Measurements from ENCODE around the gene SH3BP4.

GRCh38 chr2:234958311-234958710, 6.5 kb downstream of the SH3BP4 start:
- TF ChIP-seq, protein P1, sequence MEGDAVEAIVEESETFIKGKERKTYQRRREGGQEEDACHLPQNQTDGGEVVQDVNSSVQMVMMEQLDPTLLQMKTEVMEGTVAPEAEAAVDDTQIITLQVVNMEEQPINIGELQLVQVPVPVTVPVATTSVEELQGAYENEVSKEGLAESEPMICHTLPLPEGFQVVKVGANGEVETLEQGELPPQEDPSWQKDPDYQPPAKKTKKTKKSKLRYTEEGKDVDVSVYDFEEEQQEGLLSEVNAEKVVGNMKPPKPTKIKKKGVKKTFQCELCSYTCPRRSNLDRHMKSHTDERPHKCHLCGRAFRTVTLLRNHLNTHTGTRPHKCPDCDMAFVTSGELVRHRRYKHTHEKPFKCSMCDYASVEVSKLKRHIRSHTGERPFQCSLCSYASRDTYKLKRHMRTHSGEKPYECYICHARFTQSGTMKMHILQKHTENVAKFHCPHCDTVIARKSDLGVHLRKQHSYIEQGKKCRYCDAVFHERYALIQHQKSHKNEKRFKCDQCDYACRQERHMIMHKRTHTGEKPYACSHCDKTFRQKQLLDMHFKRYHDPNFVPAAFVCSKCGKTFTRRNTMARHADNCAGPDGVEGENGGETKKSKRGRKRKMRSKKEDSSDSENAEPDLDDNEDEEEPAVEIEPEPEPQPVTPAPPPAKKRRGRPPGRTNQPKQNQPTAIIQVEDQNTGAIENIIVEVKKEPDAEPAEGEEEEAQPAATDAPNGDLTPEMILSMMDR (IDR thresholded peaks at IDR 0.05), result no peak
- TF ChIP-seq POLR2A (IDR thresholded peaks at IDR 0.05), result no peak

Measured in esophagus squamous epithelium (tissue), 4 donors.